ENCODE results near the gene PTGER3. TPM values are rescaled to one million over a fixed set of nuclear protein-coding genes. Genes with fewer than 3 reads are reported as not detected.

PTGER3 gene
- total RNA-seq, 1 donor from 2014 or later: 2.8 TPM

DNA sequence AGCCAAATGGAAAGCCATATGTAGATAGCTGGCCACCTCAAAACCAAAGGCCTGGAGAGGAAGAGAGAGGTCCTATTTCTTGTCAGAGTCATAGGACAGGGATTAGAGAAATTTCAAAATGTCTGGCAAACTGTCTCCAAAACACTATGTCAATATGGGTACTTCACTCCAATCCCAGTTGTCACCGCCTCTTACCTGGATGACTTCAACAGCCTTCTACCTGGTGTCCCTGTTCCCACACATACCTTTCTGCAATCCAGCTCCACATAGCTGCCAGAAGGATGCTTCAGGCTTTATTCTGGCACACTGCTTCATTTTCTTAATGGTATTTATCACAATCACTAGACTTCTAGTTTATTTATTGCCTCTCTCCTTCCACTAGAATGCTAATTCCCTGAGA, 14.5 kb downstream of the PTGER3 start:
- H3K36me3 Mint-ChIP-seq: no peaks in the 10 kb centered on the region
- no peaks in the 10 kb centered on the region for H3K4me1 Mint-ChIP-seq (ENCODE audit: unreplicated experiment)
- TF ChIP-seq, protein P1, sequence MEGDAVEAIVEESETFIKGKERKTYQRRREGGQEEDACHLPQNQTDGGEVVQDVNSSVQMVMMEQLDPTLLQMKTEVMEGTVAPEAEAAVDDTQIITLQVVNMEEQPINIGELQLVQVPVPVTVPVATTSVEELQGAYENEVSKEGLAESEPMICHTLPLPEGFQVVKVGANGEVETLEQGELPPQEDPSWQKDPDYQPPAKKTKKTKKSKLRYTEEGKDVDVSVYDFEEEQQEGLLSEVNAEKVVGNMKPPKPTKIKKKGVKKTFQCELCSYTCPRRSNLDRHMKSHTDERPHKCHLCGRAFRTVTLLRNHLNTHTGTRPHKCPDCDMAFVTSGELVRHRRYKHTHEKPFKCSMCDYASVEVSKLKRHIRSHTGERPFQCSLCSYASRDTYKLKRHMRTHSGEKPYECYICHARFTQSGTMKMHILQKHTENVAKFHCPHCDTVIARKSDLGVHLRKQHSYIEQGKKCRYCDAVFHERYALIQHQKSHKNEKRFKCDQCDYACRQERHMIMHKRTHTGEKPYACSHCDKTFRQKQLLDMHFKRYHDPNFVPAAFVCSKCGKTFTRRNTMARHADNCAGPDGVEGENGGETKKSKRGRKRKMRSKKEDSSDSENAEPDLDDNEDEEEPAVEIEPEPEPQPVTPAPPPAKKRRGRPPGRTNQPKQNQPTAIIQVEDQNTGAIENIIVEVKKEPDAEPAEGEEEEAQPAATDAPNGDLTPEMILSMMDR (conservative IDR thresholded peaks at IDR 0.05): no peak
- DNase-seq (ENCODE audit: extremely low spot score, unreplicated experiment): no peak
- no peaks in the 10 kb centered on the region for H3K9me3 Mint-ChIP-seq
- peaks cover 12% of the 10 kb centered on the region for H3K27me3 Mint-ChIP-seq
- H3K27ac Mint-ChIP-seq: no peak overlapping the region
- H3K4me3 Mint-ChIP-seq: no peak overlapping the region

DNA sequence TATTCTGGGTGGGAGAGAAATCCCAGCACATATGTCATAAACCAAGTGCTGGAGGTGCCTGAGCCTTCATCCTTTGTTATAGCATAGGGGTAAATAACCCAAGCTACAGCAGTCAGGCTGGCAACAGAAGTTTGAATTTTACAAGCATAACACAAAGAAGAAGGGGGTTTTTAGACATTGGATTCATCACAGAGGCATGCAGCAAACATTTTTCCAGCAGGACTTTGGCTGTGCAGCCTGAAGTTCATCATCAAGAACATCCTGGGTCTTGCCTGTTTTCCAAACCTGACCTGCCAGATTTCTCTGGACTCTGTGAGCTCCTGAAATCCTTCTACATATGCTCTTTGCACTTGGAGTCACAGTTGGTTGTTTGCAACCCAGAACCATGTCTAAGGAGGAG, 16.2 kb downstream of the PTGER3 start:
- Mint-ChIP-seq H3K9me3 (no peaks in the 10 kb centered on the region), H3K4me1 (ENCODE audit: unreplicated experiment) (no peaks in the 10 kb centered on the region), H3K36me3 (no peaks in the 10 kb centered on the region), H3K4me3 (no peak overlapping the region), H3K27ac (no peak overlapping the region), H3K27me3 (peaks cover 12% of the 10 kb centered on the region)
- DNase-seq (ENCODE audit: extremely low spot score, unreplicated experiment): no peak
- TF ChIP-seq, protein P1 (conservative IDR thresholded peaks at IDR 0.05): no peak

DNA sequence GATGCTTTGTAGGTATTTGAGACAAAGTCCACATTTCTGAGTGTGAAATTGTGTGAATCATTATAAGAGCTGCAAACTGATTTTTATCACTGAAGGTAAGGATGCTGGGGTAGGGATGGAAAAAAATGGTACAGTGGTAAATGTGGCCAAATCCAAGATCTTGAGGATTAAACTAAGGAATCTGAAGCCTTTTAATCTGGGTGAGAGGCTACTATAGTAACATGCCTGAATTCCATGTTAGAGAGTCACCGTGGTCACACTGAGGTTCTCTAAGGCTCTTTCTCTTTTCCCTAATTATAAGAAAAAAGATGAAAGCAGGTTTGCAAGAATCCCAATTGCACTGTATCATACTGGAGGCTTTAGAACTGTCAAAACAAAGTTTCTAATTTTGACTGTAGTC, 17.6 kb downstream of the PTGER3 start:
- no peak overlapping the region for H3K4me3 Mint-ChIP-seq

DNA sequence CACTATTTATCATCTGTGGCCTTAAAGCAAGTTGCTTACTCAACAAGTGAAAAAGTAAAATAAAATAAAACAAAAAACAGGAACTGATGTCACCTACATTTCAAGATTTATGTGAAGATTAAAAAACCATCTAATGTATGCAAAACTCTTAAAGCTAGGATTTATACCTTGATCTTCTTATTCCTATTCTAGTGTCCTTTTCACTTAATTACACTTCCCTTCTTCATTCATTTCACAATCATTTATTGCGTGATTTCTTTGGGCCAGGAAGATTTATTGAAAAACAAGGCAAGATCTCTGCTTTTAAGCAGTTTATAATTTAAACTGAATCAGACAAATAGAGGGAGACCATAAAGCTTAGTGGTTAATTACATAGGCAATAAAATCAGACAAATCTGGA, 18.6 kb downstream of the PTGER3 start:
- TF ChIP-seq, protein P1 (conservative IDR thresholded peaks at IDR 0.05): no peak
- Mint-ChIP-seq H3K9me3 (no peaks in the 10 kb centered on the region), H3K36me3 (no peaks in the 10 kb centered on the region), H3K4me1 (ENCODE audit: unreplicated experiment) (no peaks in the 10 kb centered on the region), H3K4me3 (no peak overlapping the region), H3K27me3 (peaks cover 7% of the 10 kb centered on the region), H3K27ac (no peak overlapping the region)
- DNase-seq (ENCODE audit: extremely low spot score, unreplicated experiment): no peak

More for the DNA sequence above, 17.6 kb downstream of the PTGER3 start:
- no peaks in the 10 kb centered on the region for H3K36me3 Mint-ChIP-seq
- H3K4me1 Mint-ChIP-seq (ENCODE audit: unreplicated experiment): no peaks in the 10 kb centered on the region
- H3K27ac Mint-ChIP-seq: no peak overlapping the region
- H3K9me3 Mint-ChIP-seq: no peaks in the 10 kb centered on the region
- TF ChIP-seq, protein P1 (conservative IDR thresholded peaks at IDR 0.05): no peak
- peaks cover 7% of the 10 kb centered on the region for H3K27me3 Mint-ChIP-seq
- DNase-seq (ENCODE audit: extremely low spot score, unreplicated experiment): no peak

DNA sequence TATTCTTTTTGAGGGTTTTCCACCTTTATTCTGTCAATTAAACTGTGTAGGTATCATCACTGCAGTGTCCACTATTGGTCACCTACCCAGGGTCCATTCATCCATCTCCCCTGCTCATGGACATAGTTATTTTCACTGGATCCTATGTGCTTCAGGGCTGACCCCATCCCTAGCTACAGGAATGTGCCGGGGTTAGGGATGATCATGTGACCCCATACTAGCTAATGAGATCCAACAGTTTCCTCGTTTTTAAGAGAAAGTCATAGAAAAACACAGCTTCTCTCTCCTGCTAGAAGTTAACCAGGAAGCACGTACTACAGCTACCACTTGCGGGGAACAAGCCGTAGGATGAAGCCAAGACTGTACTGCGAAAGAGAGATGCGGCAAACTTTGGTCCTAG, 19.6 kb downstream of the PTGER3 start:
- peaks cover 7% of the 10 kb centered on the region for H3K27me3 Mint-ChIP-seq
- no peaks in the 10 kb centered on the region for H3K4me1 Mint-ChIP-seq (ENCODE audit: unreplicated experiment)
- H3K9me3 Mint-ChIP-seq: no peaks in the 10 kb centered on the region
- DNase-seq (ENCODE audit: extremely low spot score, unreplicated experiment): no peak
- no peak overlapping the region for H3K4me3 Mint-ChIP-seq
- no peaks in the 10 kb centered on the region for H3K36me3 Mint-ChIP-seq
- TF ChIP-seq, protein P1 (conservative IDR thresholded peaks at IDR 0.05): no peak
- no peak overlapping the region for H3K27ac Mint-ChIP-seq

DNA sequence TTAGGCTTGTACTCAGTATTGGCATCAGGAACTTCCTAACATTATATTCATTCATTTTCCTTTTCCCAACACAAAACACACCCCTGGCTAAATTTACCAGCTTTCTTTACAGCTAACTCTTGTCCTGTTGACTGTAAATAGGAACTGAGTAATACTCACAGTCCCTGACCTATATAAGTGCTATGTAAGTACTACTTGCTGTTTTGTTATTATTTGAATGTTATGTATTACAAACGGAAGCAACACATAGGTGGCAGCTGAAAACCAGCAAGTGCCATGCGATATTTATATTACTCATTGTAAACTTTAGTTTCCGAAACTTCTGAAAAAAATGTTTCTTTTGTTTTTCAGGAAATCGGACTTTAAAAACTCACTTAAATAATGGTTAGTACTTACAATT, 21.5 kb downstream of the PTGER3 start:
- H3K36me3 Mint-ChIP-seq: no peaks in the 10 kb centered on the region
- no peak overlapping the region for H3K4me3 Mint-ChIP-seq
- no peak for DNase-seq (ENCODE audit: extremely low spot score, unreplicated experiment)
- no peak overlapping the region for H3K27ac Mint-ChIP-seq
- H3K4me1 Mint-ChIP-seq (ENCODE audit: unreplicated experiment): no peaks in the 10 kb centered on the region
- no peaks in the 10 kb centered on the region for H3K9me3 Mint-ChIP-seq
- peaks cover 7% of the 10 kb centered on the region for H3K27me3 Mint-ChIP-seq
- TF ChIP-seq, protein P1 (conservative IDR thresholded peaks at IDR 0.05): no peak

All from type B pancreatic cell (in vitro differentiated cells).